ENCODE measurements around the gene TMPRSS11A. TPM values are rescaled to one million over a fixed set of nuclear protein-coding genes. Genes with fewer than 3 reads are reported as not detected.

Gene TMPRSS11A
- total RNA-seq, 2 experiments from 2014 or later, result not detected

DNA sequence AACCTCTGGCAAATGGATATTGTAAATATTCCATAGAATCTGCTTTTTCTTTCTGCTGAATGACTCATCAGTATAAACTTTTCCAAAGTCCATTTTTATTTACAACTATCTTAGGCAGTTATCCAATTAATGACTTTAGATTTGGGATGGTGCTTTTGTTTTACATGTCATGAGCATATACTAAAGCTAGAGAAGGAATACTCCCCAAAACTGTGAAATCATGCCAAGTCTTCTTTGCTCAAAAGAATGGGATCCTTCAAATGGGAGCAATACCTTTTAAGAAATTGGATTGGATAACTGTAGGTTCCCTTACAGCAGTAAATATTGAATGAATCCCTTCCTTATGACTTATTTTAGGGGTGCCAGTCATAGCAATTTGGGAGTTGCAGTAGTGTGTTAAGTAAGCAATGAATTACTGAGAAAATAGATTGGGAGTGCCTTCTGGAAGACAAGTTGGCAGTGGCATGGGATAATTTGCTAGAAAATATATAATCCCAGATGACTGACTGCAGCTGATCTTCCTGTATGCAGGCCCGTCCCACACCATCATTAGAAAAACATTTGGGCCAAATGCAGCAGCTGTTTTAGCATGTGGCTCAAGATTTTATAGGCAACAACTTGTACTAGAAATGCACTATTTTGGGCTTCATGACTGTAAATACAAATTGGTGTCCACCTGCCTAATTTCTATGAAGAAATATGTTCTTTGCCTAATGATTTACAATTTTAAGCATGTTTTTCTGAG is 82.3 kb downstream of the TMPRSS11A start:
- Mint-ChIP-seq H3K27me3 (peaks cover 7% of the 10 kb centered on the region), H3K27ac (no peak overlapping the region), H3K9me3 (no peaks in the 10 kb centered on the region), H3K36me3 (ENCODE audit: low read depth) (no peaks in the 10 kb centered on the region), H3K4me3 (no peak overlapping the region), H3K4me1 (no peaks in the 10 kb centered on the region)
- ChIA-PET CTCF (no interaction called here), POLR2A (no interaction called here)
- DNase-seq, result no peak

DNA sequence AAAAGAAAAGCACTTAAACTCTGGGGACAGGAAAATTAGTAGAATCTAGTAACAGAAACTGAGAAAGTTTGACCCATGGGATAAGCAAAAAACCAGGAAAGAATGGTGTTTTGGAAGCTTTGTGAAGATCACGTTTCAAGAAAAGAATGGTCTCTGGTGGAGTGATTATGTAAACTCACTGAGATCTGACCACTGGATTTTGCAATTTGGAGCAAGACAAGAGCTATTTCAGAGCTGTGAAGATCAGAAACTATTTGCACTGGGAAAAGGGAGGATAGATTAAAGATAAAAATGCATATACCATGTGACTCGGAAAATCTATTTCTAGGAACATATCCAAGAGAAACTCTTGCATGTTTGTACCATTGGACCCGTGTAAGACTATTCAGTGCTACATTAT is 83.8 kb downstream of the TMPRSS11A start:
- H3K27ac Mint-ChIP-seq, result no peak overlapping the region
- ChIA-PET CTCF (no interaction called here), POLR2A (no interaction called here)
- H3K36me3 Mint-ChIP-seq (ENCODE audit: low read depth), result no peaks in the 10 kb centered on the region
- no peak overlapping the region for H3K4me3 Mint-ChIP-seq
- no peaks in the 10 kb centered on the region for H3K4me1 Mint-ChIP-seq
- no peak for DNase-seq
- no peaks in the 10 kb centered on the region for H3K9me3 Mint-ChIP-seq
- peaks cover 6% of the 10 kb centered on the region for H3K27me3 Mint-ChIP-seq

DNA sequence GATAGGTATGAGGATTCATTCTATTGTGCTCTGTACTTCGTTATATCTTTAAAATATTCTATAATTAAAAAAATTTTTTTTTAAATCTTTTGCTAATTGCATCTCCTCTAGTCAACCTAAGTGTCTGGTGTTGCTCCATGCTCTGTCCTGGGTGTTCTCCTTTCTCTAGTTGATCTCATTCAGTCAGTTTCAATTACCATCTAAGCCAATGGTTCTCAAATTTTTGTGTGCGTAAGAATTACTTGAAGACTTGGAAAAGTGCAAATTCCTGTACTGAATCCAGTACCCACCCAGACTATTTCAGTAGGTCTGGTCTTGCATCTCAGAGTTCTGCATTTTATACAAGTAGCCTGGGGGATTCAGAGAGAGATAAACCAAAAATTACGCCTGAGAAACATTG is 86.2 kb downstream of the TMPRSS11A start:
- no peak for DNase-seq
- Mint-ChIP-seq H3K4me1 (no peaks in the 10 kb centered on the region), H3K27me3 (peaks cover 7% of the 10 kb centered on the region), H3K27ac (no peak overlapping the region), H3K4me3 (no peak overlapping the region), H3K36me3 (ENCODE audit: low read depth) (no peaks in the 10 kb centered on the region), H3K9me3 (no peaks in the 10 kb centered on the region)
- CTCF ChIA-PET, result no interaction called here
- POLR2A ChIA-PET, result no interaction called here

DNA sequence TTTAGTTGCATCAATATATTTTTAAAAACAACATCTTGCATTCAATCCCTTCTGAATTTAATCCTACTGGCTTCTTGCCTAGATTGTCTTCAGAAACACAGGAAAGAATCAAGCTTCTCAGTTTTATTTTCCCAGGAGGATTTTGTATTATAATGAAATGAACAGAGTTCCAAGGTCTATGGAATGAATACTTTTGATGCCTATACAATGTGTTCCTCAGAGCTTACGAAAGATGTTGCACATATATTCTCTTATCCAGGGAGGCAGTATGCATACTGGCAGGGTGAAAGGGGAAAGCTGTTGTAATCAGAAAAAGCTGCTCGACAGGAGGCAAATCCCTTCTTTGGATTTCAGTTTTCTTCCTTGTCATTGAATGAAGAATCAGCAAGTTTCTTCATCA is 88.3 kb downstream of the TMPRSS11A start:
- Mint-ChIP-seq H3K36me3 (ENCODE audit: low read depth) (no peaks in the 10 kb centered on the region), H3K4me3 (no peak overlapping the region), H3K27me3 (peaks cover 7% of the 10 kb centered on the region), H3K9me3 (no peaks in the 10 kb centered on the region), H3K4me1 (no peaks in the 10 kb centered on the region), H3K27ac (no peak overlapping the region)
- no peak for DNase-seq
- ChIA-PET POLR2A (no interaction called here), CTCF (no interaction called here)

DNA sequence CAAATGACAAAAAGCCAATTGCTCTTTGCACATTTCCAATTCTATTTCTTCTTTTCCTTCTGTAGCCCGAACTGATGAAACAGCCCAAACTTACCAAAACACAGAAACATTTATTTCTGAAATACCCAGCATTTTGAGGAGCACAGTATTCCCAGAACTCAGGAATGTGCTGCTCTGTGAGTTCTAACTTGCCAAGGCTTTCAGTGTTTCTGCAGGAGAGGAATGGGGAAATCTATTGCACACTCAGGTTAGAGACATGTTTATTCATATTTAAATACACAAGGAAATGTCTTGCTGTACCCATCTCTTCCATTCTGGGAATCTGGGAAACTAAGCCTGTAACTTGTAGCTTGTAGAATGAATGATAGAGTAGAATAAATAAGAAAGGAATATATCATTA is 90.2 kb downstream of the TMPRSS11A start:
- no peak overlapping the region for H3K27ac Mint-ChIP-seq
- no peaks in the 10 kb centered on the region for H3K9me3 Mint-ChIP-seq
- ChIA-PET POLR2A (no interaction called here), CTCF (no interaction called here)
- H3K27me3 Mint-ChIP-seq, result peaks cover 7% of the 10 kb centered on the region
- no peak for DNase-seq
- H3K4me3 Mint-ChIP-seq, result no peak overlapping the region
- H3K4me1 Mint-ChIP-seq, result no peaks in the 10 kb centered on the region
- H3K36me3 Mint-ChIP-seq (ENCODE audit: low read depth), result no peaks in the 10 kb centered on the region

DNA sequence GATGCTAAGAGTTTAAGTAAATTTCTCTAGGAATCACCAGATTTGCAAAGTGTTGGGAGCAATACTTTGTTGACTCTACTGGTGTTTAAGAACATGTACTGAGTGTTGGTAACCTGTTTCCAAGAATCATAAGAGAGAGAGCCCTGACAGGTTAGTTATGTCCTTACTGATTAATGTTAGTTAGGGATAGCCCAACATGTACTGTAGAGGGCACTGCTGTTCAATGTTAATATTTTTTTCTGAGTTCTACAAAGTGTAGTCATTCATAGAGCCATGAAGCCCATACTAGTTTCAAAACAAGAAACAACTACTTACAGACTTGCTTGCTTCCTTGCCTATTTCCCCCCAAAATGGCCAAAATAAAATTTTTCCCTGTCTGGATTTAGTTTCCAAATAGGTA is 91.4 kb downstream of the TMPRSS11A start:
- ChIA-PET POLR2A (no interaction called here), CTCF (no interaction called here)
- Mint-ChIP-seq H3K4me1 (no peaks in the 10 kb centered on the region), H3K27me3 (peaks cover 7% of the 10 kb centered on the region), H3K36me3 (ENCODE audit: low read depth) (no peaks in the 10 kb centered on the region), H3K4me3 (no peak overlapping the region), H3K27ac (no peak overlapping the region), H3K9me3 (no peaks in the 10 kb centered on the region)
- no peak for DNase-seq

DNA sequence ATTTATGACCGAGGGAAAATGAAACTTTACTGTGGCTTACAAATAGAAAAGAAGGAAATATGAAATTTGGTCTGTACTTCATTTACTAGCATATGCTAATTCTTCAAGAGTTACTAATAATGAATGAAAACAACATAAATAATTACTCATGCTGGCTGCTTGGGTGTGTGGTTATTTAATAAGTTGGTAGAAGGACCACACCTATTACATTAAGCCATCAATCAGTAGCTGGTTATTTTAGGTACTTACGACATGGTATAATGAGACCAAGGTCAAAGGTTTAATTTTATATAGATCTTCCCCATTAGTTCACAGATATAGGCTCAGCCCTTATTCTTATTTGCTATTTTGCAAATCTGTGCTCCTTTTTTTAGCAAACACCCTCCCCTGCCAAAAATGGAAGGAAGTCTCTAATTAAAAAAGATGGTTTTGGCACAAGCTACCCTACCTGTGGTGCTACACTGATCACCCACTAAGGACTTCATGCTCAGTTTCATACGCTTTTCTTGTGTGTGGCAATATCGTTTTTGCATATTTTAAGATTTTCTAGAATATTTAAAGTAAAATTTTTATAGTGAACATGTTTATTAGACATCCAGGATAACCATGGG is 93.6 kb downstream of the TMPRSS11A start:
- CTCF ChIA-PET, result no interaction called here
- no peak for DNase-seq
- no peak overlapping the region for H3K4me3 Mint-ChIP-seq
- peaks cover 16% of the 10 kb centered on the region for H3K27me3 Mint-ChIP-seq
- POLR2A ChIA-PET, result no interaction called here
- no peaks in the 10 kb centered on the region for H3K9me3 Mint-ChIP-seq
- H3K36me3 Mint-ChIP-seq (ENCODE audit: low read depth), result no peaks in the 10 kb centered on the region
- H3K4me1 Mint-ChIP-seq, result no peaks in the 10 kb centered on the region
- H3K27ac Mint-ChIP-seq, result no peak overlapping the region

DNA sequence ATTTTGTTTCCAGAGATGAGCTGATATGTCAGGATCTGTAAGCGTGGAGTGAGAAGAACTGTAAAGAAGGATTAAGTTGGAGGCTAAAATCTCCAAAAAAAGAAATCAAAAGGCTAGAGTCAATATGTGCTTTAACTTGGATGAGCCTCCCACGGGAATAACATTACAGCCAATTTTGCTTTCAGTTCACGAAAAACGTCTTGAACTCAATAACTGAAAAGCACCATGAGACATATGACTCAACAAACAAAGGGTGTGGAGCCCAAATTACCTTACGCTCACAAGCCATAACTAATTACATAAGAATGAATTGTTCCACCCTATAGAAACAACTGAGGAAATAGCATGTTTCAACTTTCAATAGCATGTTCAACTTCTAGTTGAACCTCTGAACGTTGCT is 101.8 kb downstream of the TMPRSS11A start:
- Mint-ChIP-seq H3K27ac (no peak overlapping the region), H3K4me3 (no peak overlapping the region), H3K27me3 (peaks cover 18% of the 10 kb centered on the region), H3K4me1 (no peaks in the 10 kb centered on the region), H3K9me3 (no peaks in the 10 kb centered on the region), H3K36me3 (ENCODE audit: low read depth) (no peaks in the 10 kb centered on the region)
- CTCF ChIA-PET, result no interaction called here
- no peak for DNase-seq
- POLR2A ChIA-PET, result no interaction called here

Other genes with a start within 250 kb of the TMPRSS11A start
- gene GNRHR, start 209.1 kb downstream of the TMPRSS11A start, total RNA-seq, result not detected
- not detected for gene TMPRSS11D, start 79.5 kb downstream of the TMPRSS11A start, total RNA-seq
- not detected for gene TMPRSS11F, start 166.4 kb upstream of the TMPRSS11A start, total RNA-seq

All from activated CD4-positive, alpha-beta T cell treated with anti-CD3 and anti-CD28 coated beads, Interleukin-2, amount 10 ng/mL, durations not matched to agents 7 days and 5 days (primary cell).